GM06990 (cell line): ENCODE data around the gene CEP85.

Experiments
- DNase-seq: peaks from one replicate; pipeline ENCODE4 v3.0.0-alpha.2; 2011; ENCODE audit not compliant: insufficient read length; ENCODE audit errors: extremely low read depth
- H3K27me3 ChIP-seq: replicated peaks from 2 replicates; pipeline ENCODE4 v1.6.0; 2011; ENCODE audit warnings: low read length; ENCODE audit not compliant: control insufficient read depth, insufficient read depth
- H3K36me3 ChIP-seq: 2 replicates; pipeline ENCODE4 v1.5.1; 2011; ENCODE audit warnings: low read length; ENCODE audit not compliant: control insufficient read depth, insufficient read depth
- H3K4me3 ChIP-seq: replicated peaks from 2 replicates; pipeline ENCODE4 v1.5.1; 2011; ENCODE audit warnings: low read depth, mild to moderate bottlenecking, control low read depth, low read length
- TF ChIP-seq, protein P1 (sequence below): IDR thresholded peaks from 2 replicates; pipeline ENCODE4 v1.5.1; 2011; ENCODE audit warnings: low read length, control low read depth, mild to moderate bottlenecking, inconsistent platforms; ENCODE audit not compliant: insufficient read depth, poor library complexity, severe bottlenecking

Gene CEP85

DNA sequence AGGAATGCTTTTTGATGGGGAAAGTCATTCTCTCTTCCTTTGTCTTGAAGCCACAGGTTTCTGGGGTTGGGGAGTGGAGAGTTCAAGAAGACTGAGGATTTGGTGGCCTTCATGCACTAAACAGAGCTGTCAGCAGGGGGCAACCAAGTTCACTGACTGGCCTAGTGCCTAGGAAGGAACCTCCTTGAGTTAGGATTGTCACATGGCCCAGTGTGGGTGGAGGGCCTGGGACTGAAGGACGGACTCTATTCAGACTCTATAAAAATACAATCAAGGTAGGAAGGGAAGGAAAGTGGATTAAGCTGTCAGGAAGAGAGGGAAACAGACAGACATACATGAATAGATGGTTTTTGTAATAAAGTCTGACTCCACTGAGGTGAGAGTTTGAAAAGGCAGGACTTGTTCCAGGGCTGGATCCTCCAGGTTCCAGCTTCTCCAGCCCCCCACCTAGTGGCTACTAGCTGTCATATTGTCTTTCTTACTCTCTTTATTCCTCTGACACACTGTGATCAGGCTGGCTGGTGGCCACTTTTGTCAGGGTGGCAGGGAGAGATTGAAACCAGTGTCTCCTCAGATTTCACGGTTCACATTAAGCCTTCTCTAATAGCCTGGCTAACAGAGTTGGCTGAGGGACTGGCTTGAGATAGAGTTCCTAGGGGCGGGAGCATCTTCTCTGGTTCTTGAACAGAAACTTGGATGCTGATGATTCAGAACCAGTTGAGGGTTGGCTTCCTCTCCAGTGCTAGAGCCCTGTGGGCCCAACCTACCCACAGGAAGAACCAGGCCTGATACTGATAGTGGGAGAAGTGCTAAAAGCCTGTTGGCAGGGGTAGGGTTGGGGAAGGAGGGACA, 41.8 kb downstream of the CEP85 start:
- H3K36me3 ChIP-seq, result peaks cover 4% of the 10 kb centered on the region
- TF ChIP-seq, protein P1, sequence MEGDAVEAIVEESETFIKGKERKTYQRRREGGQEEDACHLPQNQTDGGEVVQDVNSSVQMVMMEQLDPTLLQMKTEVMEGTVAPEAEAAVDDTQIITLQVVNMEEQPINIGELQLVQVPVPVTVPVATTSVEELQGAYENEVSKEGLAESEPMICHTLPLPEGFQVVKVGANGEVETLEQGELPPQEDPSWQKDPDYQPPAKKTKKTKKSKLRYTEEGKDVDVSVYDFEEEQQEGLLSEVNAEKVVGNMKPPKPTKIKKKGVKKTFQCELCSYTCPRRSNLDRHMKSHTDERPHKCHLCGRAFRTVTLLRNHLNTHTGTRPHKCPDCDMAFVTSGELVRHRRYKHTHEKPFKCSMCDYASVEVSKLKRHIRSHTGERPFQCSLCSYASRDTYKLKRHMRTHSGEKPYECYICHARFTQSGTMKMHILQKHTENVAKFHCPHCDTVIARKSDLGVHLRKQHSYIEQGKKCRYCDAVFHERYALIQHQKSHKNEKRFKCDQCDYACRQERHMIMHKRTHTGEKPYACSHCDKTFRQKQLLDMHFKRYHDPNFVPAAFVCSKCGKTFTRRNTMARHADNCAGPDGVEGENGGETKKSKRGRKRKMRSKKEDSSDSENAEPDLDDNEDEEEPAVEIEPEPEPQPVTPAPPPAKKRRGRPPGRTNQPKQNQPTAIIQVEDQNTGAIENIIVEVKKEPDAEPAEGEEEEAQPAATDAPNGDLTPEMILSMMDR, result peak; percentile 86
- no peak overlapping the region for H3K4me3 ChIP-seq
- no peaks in the 10 kb centered on the region for H3K27me3 ChIP-seq
- no peak for DNase-seq

DNA sequence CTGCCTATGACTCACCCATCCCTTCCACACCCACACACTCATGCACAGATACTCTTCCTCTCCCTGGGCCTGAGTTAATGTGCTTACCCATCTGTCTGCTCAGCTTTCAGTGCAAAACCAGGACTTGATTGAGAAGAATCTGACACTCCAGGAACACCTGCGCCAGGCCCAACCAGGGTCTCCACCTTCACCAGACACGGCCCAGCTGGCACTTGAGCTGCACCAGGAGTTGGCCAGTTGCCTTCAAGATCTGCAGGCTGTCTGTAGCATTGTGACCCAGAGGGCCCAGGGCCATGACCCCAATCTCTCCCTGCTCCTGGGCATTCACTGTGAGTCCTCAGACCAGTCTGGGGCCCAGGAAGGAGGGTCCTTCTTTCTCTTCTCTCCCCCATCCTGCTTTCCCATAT, 42.4 kb downstream of the CEP85 start:
- peaks cover 4% of the 10 kb centered on the region for H3K36me3 ChIP-seq
- no peak overlapping the region for H3K4me3 ChIP-seq
- TF ChIP-seq, protein P1, result no peak
- no peak for DNase-seq
- H3K27me3 ChIP-seq, result no peaks in the 10 kb centered on the region

DNA sequence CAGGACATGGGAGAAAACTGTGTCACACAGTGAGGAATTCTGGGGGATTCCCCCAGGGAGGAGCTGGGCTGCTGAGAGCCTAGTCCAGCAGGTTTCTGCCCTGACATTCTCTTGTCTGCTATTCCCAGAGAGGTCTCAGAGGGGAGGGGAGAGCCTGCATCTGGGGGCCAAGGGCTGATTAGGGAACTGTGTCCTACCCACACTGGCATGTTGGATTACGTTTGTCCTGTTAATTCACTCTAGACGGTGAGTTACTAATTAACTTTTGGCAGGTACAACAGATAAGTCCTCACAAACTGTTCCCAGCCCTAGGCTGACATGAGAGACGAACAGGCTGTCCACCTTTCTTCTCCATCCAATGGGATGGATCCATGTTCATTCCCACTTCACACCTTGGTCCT, 43.3 kb downstream of the CEP85 start:
- H3K36me3 ChIP-seq, result peaks cover 4% of the 10 kb centered on the region
- no peak overlapping the region for H3K4me3 ChIP-seq
- no peaks in the 10 kb centered on the region for H3K27me3 ChIP-seq
- TF ChIP-seq, protein P1, result no peak
- DNase-seq, result no peak

DNA sequence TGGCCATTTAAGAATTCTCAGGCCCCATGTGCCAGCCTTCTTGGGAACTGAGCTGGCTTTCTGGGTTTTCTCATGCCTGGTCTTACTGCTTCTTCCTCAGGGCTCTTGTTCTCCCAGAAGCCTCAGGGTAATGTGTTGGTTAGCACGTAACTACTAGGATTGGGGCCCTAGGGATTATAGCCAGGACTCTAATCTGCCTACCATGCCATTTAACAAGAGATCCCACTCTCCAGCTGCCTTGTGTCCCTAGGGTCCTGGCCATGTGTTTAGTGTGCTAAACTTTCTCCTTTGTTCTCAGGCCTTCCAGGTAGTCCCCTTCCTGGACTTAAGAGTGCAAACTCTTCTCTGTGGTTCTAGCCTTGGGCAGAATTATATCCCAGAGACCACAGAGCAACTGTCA, 43.7 kb downstream of the CEP85 start:
- peaks cover 6% of the 10 kb centered on the region for H3K36me3 ChIP-seq
- no peak for DNase-seq
- no peak overlapping the region for H3K4me3 ChIP-seq
- no peaks in the 10 kb centered on the region for H3K27me3 ChIP-seq
- TF ChIP-seq, protein P1, result no peak

DNA sequence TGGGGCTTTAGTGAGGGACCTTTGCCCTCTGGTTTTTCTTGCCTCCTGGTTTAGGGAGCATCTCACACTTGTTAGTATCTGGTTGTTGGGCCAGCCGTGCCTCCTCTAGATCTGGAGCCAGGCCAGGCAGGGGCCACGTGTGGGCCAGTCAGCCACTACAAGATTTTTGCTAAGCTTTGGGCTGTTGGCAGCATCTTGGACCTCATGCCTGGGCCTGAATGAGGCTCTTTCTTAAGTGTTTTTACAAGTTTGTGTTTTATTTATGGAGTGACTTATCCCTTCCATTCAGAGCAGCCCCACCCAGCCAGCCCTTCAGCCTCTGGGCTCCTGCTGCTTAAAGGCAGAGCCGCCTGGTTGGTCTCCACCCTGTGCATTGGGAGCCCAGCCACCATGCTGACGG, 44.3 kb downstream of the CEP85 start:
- H3K36me3 ChIP-seq, result peaks cover 3% of the 10 kb centered on the region
- no peak for DNase-seq

More for the DNA sequence above, 44.3 kb downstream of the CEP85 start:
- Histone ChIP-seq H3K27me3 (no peaks in the 10 kb centered on the region), H3K4me3 (no peak overlapping the region)
- TF ChIP-seq, protein P1, result no peak
